HEK293 (cell line): Measurements from ENCODE around the gene SCNN1A.

Experiments
- BCL11A ChIP-seq: fragments of 450-650 bp; formaldehyde crosslinking; IDR thresholded peaks from 2 replicates; pipeline ENCODE4 v1.5.1; 2016; ENCODE audit warnings: low read depth, missing biosample characterization, missing genetic modification characterization
- CTCF ChIP-seq: fragments of 450-650 bp; formaldehyde crosslinking; IDR thresholded peaks from 2 replicates; pipeline ENCODE4 v1.5.1; 2016; ENCODE audit warnings: missing biosample characterization, missing genetic modification characterization
- FEZF1 ChIP-seq: fragments of 450-650 bp; formaldehyde crosslinking; IDR thresholded peaks from 2 replicates; pipeline ENCODE4 v1.5.1; 2016; ENCODE audit warnings: missing biosample characterization, missing genetic modification characterization
- KLF7 ChIP-seq: fragments of 450-650 bp; formaldehyde crosslinking; IDR thresholded peaks from 2 replicates; pipeline ENCODE4 v1.5.1; 2016; ENCODE audit warnings: missing biosample characterization, missing genetic modification characterization, borderline replicate concordance
- MZF1 ChIP-seq: fragments of 450-650 bp; formaldehyde crosslinking; IDR thresholded peaks from 2 replicates; pipeline ENCODE4 v1.5.1; 2017; ENCODE audit warnings: missing biosample characterization, missing genetic modification characterization, borderline replicate concordance
- PBX3 ChIP-seq: sonication (generic); formaldehyde crosslinking; IDR thresholded peaks from 2 replicates; pipeline ENCODE4 v1.8.1; 2022; ENCODE audit warnings: mild to moderate bottlenecking, moderate library complexity, missing genetic modification reagents
- ZBTB20 ChIP-seq: fragments of 450-650 bp; formaldehyde crosslinking; IDR thresholded peaks from 2 replicates; pipeline ENCODE4 v1.5.1; 2016; ENCODE audit warnings: missing biosample characterization, missing genetic modification characterization
- ZBTB8A ChIP-seq: fragments of 450-650 bp; formaldehyde crosslinking; IDR thresholded peaks from 2 replicates; pipeline ENCODE4 v1.5.1; 2016; ENCODE audit warnings: missing biosample characterization, missing genetic modification characterization
- ZFHX2 ChIP-seq: fragments of 450-650 bp; formaldehyde crosslinking; conservative IDR thresholded peaks from 2 replicates; pipeline ENCODE4 v1.5.1; 2016; ENCODE audit warnings: missing biosample characterization, missing genetic modification characterization
- ZFP69B ChIP-seq: fragments of 450-650 bp; formaldehyde crosslinking; IDR thresholded peaks from 2 replicates; pipeline ENCODE4 v1.5.1; 2016; ENCODE audit warnings: missing biosample characterization, missing genetic modification characterization
- ZNF146 ChIP-seq: fragments of 450-650 bp; formaldehyde crosslinking; IDR thresholded peaks from 2 replicates; pipeline ENCODE4 v1.5.1; 2016; ENCODE audit warnings: missing biosample characterization, missing genetic modification characterization
- ZNF155 ChIP-seq: fragments of 450-650 bp; formaldehyde crosslinking; IDR thresholded peaks from 2 replicates; pipeline ENCODE4 v1.5.1; 2016; ENCODE audit warnings: missing biosample characterization, missing genetic modification characterization
- ZNF211 ChIP-seq: fragments of 450-650 bp; formaldehyde crosslinking; IDR thresholded peaks from 2 replicates; pipeline ENCODE4 v1.5.1; 2016; ENCODE audit warnings: low read depth, missing biosample characterization, missing genetic modification characterization
- ZNF223 ChIP-seq: fragments of 450-650 bp; formaldehyde crosslinking; IDR thresholded peaks from 2 replicates; pipeline ENCODE4 v1.5.1; 2016; ENCODE audit warnings: missing biosample characterization, missing genetic modification characterization
- ZNF23 ChIP-seq: fragments of 450-650 bp; formaldehyde crosslinking; IDR thresholded peaks from 2 replicates; pipeline ENCODE4 v1.5.1; 2016; ENCODE audit warnings: missing biosample characterization, missing genetic modification characterization, borderline replicate concordance
- ZNF341 ChIP-seq: fragments of 450-650 bp; formaldehyde crosslinking; IDR thresholded peaks from 2 replicates; pipeline ENCODE4; 2016; ENCODE audit warnings: low read depth, missing biosample characterization, missing genetic modification characterization
- ZNF350 ChIP-seq: fragments of 450-650 bp; formaldehyde crosslinking; IDR thresholded peaks from 2 replicates; pipeline ENCODE4 v1.5.0; 2017; ENCODE audit warnings: missing biosample characterization, mild to moderate bottlenecking, missing genetic modification characterization
- ZNF366 ChIP-seq: fragments of 450-650 bp; formaldehyde crosslinking; conservative IDR thresholded peaks from 2 replicates; pipeline ENCODE4 v1.5.1; 2016; ENCODE audit warnings: missing biosample characterization, missing genetic modification characterization
- ZNF510 ChIP-seq: fragments of 450-650 bp; formaldehyde crosslinking; IDR thresholded peaks from 2 replicates; pipeline ENCODE4 v1.5.1; 2018; ENCODE audit warnings: mild to moderate bottlenecking, missing genetic modification characterization, missing biosample characterization; ENCODE audit not compliant: insufficient replicate concordance
- ZNF549 ChIP-seq: fragments of 450-650 bp; IDR thresholded peaks from 2 replicates; pipeline ENCODE4 v1.5.1; 2018; ENCODE audit warnings: missing biosample characterization, missing genetic modification characterization, mild to moderate bottlenecking, inconsistent platforms, moderate library complexity
- ZNF571 ChIP-seq: fragments of 450-650 bp; formaldehyde crosslinking; IDR thresholded peaks from 2 replicates; pipeline ENCODE4 v1.5.0; 2017; ENCODE audit warnings: missing biosample characterization, missing genetic modification characterization
- ZNF626 ChIP-seq: fragments of 450-650 bp; sonication (Bioruptor Pico); formaldehyde crosslinking; IDR thresholded peaks from 2 replicates; pipeline ENCODE4 v1.5.1; 2018; ENCODE audit warnings: missing biosample characterization, missing genetic modification characterization, inconsistent platforms
- ZNF639 ChIP-seq: fragments of 450-650 bp; formaldehyde crosslinking; IDR thresholded peaks from 2 replicates; pipeline ENCODE4 v1.5.1; 2016; ENCODE audit warnings: missing biosample characterization, missing genetic modification characterization
- ZNF645 ChIP-seq: fragments of 450-650 bp; formaldehyde crosslinking; IDR thresholded peaks from 2 replicates; pipeline ENCODE4; 2016; ENCODE audit warnings: missing biosample characterization, missing genetic modification characterization
- ZNF692 ChIP-seq: fragments of 450-650 bp; formaldehyde crosslinking; IDR thresholded peaks from 2 replicates; pipeline ENCODE4 v1.5.1; 2016; ENCODE audit warnings: missing biosample characterization, missing genetic modification characterization
- ZNF791 ChIP-seq: fragments of 450-650 bp; formaldehyde crosslinking; IDR thresholded peaks from 2 replicates; pipeline ENCODE4 v1.5.1; 2016; ENCODE audit warnings: missing biosample characterization, missing genetic modification characterization
- ZSCAN5A ChIP-seq: fragments of 450-650 bp; formaldehyde crosslinking; IDR thresholded peaks from 2 replicates; pipeline ENCODE4 v1.5.1; 2016; ENCODE audit warnings: missing biosample characterization, missing genetic modification characterization

Gene SCNN1A

GRCh38 chr12:6336079-6336888, 39.1 kb downstream of the SCNN1A start (continued):
- TF ChIP-seq ZNF645 (tag by site-specific recombination) (no peak), ZNF341 (peak; percentile 93), ZNF510 (tag by site-specific recombination) (no peak), ZNF211 (tag by site-specific recombination) (no peak), ZNF791 (tag by site-specific recombination) (no peak), ZFP69B (tag by site-specific recombination) (peak; percentile 63; the same call in 1 of the 2 replicates), FEZF1 (peak; percentile 70), ZNF692 (tag by site-specific recombination) (peak; percentile 74; the same call in 1 of the 2 replicates), ZSCAN5A (no peak), ZNF146 (tag by site-specific recombination) (no peak), ZNF223 (tag by site-specific recombination) (no peak), KLF7 (peak; percentile 81), ZBTB8A (peak; percentile 97), ZNF23 (tag by site-specific recombination) (no peak), ZNF366 (tag by site-specific recombination) (peak; percentile 98), PBX3 (CRISPR knock-in tag) (no peak), ZFHX2 (tag by site-specific recombination) (no peak), BCL11A (tag by site-specific recombination) (peak; percentile 56; the same call in 1 of the 2 replicates), ZBTB20 (tag by site-specific recombination) (peak; percentile 58; the same call in 1 of the 2 replicates), ZNF626 (tag by site-specific recombination) (no peak), ZNF571 (tag by site-specific recombination) (no peak), ZNF155 (tag by site-specific recombination) (no peak), ZNF639 (tag by site-specific recombination) (peak; percentile 82), ZNF350 (no peak), MZF1 (tag by site-specific recombination) (peak; percentile 90), ZNF549 (tag by site-specific recombination) (no peak), CTCF (no peak)
